A549 (cell line): ENCODE results near the gene TSSK3.

Experiments used
- CTCF ChIP-seq: fragments of >200 bp; sonication (Bioruptor Twin); formaldehyde crosslinking; IDR thresholded peaks from 3 replicates; pipeline ENCODE4 v1.5.1; 2016
- RNF2 ChIP-seq: fragments of 200-600 bp; sonication (generic); IDR thresholded peaks from 2 replicates; pipeline ENCODE4 v1.6.1; 2016; ENCODE audit warnings: low read depth, mild to moderate bottlenecking, antibody characterized with exemption, moderate library complexity, borderline replicate concordance

GRCh38 chr1:32329931-32330466 lies 32.3 kb upstream of the TSSK3 start:
- TF ChIP-seq CTCF (no peak), RNF2 (no peak)
